HG02610 (cell line): Measurements from ENCODE around the gene ITIH5.

ENCODE experiments used
- ATAC-seq: cut with Tn5 transposase; IDR thresholded peaks from one replicate; pipeline ENCODE4 v1.9.1; 2021; ENCODE audit warnings: mild to moderate bottlenecking, moderate library complexity; ENCODE audit not compliant: unreplicated experiment

Gene ITIH5

DNA sequence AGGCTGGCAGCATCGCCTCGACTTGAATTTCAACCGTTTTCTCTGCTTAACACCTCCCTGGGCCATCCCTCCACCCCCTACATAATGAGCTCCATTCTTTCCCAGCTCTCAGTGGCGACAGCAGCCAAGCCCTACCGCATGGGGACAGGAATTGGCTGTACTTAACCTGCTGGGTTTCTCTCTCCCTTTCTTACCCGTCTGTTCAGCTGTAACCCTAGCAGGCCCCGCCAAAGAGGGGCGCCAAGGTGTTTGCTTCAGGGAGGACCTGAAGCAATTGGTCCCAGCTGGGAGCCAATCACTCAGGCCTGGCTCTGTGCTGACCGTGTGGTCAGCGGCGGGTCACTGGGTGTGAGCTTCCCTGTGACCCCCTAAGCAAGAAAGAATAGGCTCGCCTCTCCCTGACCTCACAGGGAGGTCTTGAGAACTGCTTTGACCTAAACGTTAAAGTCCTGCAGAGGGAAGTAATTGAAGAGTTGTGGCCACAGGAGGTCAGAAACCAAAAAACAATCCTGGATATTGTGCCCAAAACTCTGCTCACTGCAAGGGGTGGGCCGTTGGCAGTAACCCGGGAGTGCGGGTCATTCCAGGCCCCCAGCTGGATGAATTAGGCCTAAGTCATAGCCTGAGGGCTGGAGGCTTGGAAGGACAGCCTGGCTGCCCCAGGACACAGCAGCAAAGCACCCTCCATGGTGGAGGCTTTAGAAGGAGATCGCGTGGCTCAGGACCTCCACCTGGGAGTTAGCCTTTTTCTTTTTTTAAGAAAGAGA lies 114.6 kb downstream of the ITIH5 start:
- ATAC-seq, result no peak

DNA sequence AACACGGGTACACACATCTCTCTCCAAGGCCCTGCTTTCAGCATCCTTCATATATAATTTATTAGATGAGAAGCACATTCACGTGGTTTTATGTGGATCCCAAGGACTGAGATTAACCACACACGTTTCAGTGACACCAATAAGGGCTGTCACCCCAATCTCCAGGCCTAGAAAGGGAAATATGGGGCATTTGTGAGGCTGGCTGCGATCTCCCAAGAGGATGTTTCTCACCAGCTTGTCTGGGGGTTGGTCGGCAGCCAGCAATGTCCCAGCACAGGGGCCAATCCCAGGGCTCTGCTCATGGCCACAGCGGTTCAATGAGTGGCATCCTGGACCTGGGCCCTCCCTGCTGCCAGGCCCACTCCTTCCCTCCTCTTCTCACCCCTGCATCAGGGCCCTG lies 115.5 kb downstream of the ITIH5 start:
- no peak for ATAC-seq

GRCh38 chr10:7550013-7550412 lies 116.8 kb downstream of the ITIH5 start:
- no peak for ATAC-seq

DNA sequence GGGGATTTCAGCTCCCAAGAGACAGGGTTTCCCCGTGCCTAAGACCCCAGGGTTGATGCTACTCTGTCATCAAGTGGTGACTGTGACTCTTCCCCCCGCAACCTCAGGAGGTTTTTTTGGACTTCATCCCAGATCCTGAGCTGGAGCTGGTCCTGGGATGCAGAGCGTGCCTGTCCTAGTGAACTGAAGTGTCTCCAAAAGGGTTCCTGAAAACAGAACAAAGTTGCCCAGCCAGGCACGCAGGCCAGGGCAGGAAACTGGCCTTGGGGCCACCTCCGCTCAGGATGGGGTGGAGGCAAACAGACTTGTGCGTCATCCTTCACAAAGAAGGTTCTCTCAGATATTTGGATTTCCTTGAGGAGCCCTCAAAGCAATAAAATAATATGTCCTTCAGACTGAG lies 118.9 kb downstream of the ITIH5 start:
- ATAC-seq, result no peak

- ATAC-seq, result no peak
Observed at GRCh38 chr10:7547206-7547605, 119.6 kb downstream of the ITIH5 start.

GRCh38 chr10:7546385-7546967 lies 120.3 kb downstream of the ITIH5 start:
- no peak for ATAC-seq

DNA sequence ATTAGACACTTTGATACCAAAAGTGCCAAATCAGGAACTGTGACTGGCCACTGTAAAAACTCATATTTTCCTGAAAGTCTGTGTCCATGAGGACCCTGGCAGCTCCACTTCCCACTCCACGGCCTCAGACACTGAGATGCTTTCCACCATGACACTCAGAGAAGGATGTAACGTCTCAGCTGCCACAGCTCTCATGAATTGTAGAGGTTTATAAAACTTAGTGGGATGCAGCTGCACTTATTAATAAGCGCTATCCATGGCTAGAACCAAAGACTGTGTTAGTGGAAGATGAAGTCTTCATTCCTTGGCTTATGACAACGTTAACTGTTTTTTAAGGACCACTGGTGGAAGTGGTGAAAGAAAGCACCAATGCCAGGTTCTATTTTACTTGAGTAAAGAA lies 121.0 kb downstream of the ITIH5 start:
- ATAC-seq, result no peak

- ATAC-seq, result no peak
Observed at GRCh38 chr10:7545261-7545660, 121.5 kb downstream of the ITIH5 start.

GRCh38 chr10:7544203-7544602 lies 122.6 kb downstream of the ITIH5 start:
- ATAC-seq, result no peak

GRCh38 chr10:7542189-7542914 lies 124.4 kb downstream of the ITIH5 start:
- no peak for ATAC-seq

GRCh38 chr10:7541137-7542087 lies 125.4 kb downstream of the ITIH5 start:
- ATAC-seq, result no peak

DNA sequence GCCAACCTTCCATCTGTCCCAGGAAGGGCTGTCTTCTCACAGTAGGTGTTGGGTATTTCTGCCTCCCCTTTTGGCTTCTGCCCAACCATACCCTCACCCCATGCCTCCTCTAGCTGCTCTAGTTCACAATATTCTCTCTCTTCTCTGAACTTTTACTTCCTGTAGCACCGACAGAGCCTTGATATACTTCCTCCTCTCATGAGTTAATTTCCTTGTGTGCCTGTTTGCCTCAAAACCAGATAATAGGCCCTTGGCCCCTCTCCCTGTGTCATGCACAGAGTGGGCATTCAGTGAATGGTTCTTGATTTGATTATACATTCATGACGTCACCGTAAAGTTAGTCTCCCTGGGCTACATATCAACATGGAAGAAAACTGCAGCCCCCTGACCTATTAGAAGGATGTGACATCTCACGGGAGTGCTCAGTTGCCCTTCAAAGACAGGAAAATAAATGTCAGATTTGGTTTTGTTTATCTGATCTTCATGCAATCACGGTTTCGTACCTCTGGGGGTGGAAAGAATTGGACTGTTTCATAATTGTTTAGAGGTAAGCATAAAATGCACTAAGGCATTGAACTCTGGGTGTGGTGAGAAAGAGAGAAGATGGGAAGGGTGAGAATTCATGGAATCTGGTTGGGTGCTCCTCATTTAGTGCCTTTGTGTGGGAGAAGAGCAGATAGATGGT lies 127.7 kb downstream of the ITIH5 start:
- ATAC-seq, result no peak

- no peak for ATAC-seq
Observed at GRCh38 chr10:7537126-7537525, 129.6 kb downstream of the ITIH5 start.

DNA sequence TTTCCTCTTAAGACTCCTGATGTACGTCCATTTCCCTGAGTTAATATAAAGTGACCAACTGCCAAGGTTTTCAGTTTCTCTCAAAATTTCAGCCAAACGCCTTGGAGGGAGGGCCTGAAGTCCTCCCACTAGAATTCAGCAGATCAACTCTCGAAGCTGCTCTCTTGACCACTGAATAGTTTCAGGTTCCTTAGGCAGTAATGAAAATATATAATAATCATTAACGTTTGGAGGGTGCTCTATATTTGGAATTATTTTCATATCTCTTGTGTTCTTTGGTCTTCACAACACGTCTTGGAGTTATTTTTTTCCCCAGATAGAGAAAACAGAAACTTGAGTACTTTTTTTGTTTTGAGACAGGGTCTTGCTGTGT lies 132.3 kb downstream of the ITIH5 start:
- no peak for ATAC-seq

DNA sequence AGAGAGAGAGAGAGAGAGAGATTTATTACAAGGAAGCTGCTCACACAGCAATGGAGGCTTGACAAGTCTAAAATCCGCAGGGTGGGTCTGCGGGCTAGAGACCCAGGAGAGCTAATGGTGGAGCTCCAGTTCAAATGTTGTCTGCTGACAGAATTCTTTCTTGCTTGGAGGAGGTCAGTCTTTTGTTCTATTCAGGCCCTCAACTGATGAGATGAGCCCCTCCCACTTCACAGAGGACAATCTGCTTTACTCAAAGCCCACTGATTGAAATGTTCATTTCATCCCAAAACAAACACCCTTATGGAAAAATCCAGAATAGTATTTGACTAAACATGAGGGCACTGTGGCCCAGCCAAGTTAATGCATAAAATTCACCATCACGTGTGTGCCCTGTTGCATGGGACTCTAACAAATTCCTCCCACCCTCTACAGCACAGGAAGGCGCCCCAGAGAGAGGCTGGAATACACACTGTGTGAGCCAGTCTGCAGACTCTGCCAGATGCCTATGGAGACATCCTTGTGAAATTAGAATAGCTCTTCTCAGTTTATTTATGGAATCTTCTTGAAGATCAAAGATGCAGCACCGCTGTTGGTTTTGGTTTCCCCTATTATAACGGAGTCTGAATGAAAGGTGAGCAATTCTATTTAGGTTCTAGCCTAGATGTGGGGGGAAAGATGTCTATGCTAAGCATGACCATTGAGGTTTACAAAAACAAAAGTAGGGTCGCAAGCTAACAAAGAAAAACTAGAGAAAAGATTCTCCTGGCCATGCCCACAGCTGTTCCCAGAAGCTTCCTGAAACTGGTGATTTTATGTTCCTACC lies 132.9 kb downstream of the ITIH5 start:
- no peak for ATAC-seq

GRCh38 chr10:7532723-7533498 lies 133.9 kb downstream of the ITIH5 start:
- no peak for ATAC-seq

DNA sequence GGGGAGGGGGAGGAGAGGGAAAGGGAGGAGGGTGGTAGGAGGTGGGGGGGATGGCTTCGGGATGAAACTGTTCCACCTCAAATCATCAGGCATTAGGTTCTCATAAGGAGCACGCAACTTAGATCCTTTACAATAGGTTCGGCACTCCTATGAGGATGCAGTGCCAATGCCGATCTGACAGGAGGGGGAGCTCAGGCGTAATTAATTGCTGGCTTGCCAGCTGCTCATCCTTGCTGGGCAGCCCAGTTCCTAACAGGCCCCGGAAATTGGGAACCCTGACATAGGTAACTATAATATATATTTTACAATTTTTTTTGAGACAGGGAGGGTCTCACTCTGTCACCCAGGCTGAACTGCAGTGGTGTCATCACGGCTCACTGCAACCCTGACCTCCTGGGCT lies 137.1 kb downstream of the ITIH5 start:
- ATAC-seq, result no peak

DNA sequence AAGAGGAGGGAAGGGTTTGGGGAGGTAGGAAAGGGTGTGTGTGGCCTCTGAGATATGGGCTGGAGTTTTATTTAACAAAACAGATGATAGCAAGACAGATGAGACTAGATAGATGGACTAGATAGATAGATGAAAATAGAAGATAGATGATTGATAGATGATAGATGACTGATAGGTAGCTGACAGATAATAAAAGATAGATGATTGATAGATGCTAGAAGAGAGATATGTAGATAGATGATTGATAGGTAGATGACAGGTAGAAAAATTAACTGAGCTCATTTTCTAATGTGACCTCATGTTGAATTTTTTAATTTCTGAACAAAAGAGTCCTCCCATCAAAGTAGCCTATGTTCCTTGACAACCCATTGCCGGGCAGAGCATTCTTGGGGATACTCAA lies 139.3 kb downstream of the ITIH5 start:
- ATAC-seq, result no peak

GRCh38 chr10:7526017-7526400 lies 140.8 kb downstream of the ITIH5 start:
- ATAC-seq, result no peak
